ENCODE data around the gene CIB2.

Gene CIB2

DNA sequence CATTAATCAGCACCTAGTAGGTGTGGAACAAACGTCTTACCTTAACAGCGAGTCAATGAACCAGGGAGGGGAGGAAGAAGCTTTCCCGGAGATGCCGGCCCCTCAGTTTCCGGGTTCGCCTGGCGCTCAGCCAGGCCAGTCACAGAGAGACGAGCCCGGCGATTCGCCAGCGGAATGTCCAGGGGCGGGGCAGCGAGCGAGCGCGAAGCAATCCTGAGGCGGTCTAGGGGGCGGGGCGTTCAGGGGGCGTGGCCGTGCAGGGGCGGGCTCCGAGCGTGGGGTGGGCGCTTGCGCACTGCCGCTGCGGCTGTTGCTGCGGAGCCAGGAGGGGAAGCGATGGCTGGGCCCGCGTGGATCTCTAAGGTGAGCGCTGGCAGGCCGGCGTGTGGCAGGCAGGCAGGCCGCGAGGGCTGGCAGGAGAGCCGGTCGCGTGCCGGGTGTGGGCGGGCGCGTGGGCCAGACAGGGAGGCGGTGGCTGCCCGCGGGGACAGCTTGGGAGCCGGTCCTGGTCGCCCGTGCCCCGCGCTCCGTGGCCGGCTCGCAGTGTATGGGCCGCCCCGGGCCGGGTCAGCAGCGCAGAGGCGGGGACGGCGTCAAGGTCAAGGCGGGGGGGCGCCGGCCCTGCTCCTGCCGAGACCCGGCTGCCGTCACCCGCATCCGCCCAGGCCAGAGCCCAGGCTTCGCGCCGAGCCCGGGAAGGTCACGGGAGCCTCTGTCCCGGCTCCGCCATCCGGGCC is 18.0 kb upstream of the CIB2 start, which contains the start of gene IDH3A:
Gene IDH3A (plus strand): TSS at position 295 of the 737 bp plus-strand sequence. CDS start 42 bp downstream, at position 337.
- peak; percentile 99 for DNase-seq

DNA sequence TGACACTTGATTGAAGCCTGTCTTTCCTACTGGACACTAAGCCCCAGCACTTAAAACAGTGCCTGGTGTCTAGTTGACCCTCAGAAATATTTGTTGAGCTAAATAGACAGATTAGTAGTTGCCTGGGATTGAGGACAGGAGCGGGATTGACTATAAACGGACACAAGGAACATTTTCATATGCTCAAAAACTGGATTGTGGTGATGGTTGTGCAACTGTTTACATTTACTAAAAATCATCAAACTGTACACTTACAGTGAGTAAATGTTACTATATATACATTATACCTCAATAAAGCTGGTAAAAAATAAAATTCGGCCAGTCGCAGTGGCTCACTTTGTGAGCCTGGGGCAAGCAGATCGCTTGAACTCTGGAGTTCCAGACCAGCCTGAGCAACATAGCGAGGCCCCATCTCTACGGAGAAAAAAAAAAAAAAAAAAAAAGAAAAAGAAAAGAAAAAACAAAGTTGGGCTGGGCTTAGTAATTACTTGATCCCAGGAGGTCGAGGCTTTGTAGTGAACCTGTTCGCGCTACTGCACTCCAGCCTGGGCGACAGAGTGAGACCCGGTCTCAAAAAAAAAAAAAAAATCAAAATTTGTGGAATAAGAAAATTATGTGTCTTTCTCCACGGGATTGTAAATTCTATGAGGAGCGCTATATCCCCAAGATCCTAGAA is 17.3 kb upstream of the CIB2 start:
- DNase-seq: no peak

DNA sequence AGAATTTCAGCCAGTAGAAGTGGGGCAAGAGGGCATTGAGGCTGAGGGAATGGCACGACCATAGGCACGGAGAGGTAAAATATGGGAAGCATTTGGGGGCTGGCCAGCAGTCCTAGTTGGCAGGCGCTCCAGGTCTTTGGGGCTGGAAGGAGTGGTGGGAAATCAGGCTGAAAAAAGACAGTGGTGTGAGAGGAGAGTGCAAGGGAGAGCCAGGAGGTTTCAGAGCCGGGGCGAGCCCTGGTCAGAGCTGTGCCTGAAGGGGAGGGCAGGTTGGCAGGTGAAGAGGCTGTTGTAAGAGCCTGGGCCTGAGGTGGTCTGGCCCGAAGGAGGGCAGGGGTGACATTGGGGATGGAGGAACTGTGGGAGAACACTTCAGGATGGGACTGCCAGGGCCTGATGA is 16.3 kb upstream of the CIB2 start:
- DNase-seq: no peak

DNA sequence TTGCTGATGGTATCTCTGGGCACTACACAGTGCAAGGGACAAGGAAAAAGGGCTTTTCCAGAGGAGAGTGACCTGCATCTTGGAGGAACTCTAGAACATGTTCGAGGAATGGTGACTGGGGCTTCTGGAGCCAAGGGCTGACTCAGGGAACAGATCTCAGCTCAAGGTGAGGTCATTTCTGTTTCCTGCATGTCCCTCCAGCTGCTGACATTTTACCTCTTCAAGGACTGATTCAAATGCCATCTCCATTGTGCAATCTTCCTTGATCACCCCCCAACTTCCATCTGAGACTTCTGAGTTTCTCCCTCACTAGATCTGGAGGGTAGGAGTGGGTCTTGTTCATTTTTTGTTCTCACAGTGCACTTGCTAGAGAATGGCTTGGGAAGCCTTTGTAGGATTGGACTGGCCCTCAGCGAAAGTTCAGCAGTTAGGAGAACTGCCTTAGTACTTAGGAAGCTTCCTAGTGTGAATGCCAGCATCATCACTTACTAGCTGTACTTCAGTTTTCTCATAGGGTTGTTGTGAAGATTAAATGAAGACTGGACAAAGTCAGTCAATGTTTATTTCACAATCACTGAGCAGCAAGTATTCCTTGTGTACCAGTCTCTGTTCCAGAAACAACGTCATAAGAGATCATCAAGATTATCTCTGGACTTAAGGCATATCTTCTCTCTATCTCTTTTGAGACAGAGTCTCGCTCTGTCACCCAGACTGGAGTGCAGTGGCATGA is 15.3 kb upstream of the CIB2 start:
- DNase-seq: no peak

DNA sequence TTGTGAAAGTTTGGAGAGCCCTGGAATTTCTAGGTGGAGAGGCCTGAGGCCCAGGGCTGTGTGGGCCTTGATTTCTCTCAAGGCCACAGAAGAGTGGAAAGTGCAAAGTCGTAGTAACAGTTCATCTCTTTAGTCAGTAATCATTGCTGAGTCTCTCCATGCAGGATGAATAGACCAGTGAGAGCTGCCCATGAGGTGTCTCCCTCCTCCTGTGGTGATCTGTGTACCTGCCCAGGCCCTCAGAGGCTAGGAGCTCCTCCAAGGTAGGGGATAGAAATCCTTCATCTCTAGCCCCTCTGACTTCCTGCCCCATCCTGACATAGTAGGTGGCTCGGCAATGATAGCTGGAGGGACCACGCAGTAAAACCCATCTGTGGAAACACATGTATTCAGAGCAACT is 11.1 kb upstream of the CIB2 start:
- no peak for DNase-seq

DNA sequence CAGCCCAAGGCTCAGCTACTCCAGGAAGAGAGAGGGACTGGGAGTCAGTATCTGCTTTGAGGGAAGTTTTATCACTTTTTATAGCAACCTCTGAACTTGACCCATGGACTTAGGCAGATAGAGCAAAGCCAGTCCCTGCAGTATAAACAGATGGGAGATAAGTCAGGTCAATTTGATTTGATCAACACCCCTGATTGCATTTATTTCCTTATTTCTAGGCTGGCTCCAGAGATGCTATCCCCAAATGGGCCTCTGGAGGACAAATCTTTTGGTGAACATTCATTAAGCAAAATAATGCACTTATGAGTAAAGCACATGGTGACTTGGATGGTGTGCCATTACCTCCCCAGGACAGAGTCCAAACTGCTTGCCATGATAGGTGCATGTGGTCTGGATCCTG is 9.0 kb upstream of the CIB2 start:
- no peak for DNase-seq

DNA sequence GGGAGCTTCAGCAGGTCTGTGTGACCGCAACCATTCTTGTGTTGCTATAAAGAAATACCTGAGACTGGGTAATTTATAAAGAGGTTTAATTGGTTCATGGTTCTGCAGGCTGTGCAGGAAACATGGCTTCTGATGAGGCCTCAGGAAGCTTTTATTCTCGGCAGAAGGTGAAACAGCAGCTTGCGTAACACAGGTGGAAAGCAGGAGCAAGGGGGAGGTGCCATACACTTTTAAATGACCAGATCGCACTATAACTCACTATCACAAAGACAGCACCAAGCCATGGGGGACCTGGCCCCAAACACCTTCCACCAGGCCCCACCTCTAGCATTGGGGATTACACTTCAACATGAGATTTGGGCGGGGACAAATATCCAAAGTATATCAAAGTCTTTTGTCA is 8.3 kb upstream of the CIB2 start:
- DNase-seq: no peak

DNA sequence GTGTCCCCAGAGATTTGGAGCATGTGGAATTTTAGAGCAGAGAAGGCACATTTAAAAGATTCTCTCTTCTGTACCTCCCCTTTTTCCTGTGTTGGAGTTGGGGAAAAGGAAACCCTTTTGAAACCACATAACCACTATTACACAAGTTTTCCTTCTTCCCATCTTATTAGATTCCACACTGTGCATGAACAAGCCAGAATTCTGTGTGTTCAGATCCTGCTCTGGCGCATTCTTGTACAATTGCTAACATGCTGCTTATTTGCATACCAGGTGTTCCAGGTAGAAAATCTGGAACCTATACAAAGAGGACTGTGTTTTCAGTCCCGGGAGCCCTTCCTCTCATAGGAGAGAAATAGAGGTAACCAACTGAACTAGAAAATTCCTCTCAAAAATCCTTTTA is 2.6 kb upstream of the CIB2 start:
- DNase-seq: no peak

DNA sequence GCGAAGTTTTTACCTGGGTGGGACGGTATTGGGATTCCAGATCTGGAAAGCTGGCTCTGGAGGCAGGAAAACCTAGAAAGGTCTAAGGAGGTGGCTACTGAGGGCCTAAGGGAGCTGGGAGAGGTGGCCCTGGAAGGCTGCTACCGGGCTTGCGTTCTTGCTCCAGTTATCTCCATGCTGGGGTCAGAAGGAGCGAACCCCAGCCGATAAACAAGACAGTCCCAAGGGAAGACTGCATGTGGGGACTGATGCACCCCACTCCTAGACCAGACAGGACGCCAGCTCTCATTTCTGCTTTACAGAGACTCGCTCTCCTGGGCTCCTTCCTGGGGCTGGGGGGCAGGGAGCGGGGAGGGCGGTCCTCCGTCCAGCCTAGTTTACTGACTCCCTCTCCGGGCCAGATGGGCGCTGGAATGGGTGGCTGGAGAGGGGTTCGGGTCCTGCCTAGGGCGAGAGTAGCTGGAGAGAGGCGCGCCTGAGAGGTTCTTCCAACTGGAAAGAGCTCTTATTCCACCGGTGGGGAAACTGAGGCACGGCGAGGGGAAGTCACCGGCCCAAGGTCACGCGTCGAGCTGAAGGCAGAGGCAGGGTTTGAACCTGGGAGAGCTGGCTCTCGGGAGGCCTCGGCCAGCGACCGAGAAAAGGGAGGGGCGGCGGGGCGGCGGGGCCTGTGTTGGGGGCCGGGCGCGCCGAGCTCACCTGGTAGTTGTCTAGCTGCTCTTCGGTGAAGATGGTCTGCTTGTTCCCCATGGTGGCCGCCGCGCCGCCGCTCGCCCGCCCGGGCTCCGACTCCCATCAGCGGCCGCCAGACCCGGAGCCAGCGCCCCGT is 565 bp downstream of the CIB2 start:
- DNase-seq: no peak

DNA sequence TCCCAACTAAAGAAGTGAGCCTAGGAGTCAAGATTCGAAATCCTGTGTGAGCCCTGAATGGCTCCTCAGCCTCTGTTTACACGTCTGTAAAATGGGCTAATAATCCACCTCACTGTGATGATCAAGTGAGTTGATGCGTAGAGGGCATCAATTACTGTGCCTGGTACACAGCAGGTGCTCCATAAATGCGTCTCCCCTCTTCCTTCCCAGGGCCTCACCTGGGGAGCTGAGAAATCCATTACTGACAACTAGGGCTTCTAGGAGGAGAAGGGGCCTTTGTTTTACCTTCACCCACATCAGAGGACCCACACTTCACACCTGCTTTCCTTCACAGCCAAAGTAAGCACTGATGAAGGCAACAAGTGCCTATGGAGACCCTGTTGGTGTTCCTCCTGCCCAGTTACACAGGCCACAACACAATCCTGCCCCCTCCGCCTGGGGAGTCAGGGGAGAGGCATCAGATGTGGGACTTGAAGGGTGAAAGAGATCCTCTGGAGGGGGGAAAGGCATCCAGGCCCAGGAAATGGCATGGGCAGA is 1.4 kb downstream of the CIB2 start:
- no peak for DNase-seq

DNA sequence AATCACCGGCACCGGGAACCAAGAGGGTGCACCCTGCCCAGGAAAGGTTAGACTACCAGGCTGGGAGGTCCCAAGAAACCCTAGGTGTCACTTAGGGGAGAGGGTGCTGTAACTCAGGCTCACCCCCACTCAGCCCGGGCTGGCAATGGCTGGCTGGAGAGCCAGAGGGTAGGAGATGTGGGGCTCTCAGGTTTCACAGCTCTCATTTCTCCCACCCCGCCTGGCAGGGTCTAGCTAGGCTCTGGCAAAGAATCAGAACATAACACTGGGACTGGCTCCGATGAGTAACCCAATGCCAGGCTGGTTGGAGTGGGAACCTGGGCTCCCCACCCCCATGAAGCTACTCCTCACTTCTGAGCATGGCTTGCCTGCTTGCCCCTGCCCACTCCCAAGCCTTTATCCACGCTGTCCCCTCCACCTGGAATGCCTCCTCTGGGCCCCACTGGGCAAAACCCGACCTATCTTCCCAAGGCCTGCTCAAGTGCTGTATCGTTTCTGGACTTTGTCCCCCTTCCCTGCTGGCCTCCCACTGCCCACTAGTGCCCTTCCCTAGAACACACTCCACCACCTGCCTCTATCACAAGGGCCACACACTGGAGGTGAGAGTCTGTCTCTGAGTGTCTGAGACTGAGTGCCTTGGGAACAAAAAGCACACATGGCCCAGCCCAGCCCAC is 2.0 kb downstream of the CIB2 start:
- DNase-seq: no peak

DNA sequence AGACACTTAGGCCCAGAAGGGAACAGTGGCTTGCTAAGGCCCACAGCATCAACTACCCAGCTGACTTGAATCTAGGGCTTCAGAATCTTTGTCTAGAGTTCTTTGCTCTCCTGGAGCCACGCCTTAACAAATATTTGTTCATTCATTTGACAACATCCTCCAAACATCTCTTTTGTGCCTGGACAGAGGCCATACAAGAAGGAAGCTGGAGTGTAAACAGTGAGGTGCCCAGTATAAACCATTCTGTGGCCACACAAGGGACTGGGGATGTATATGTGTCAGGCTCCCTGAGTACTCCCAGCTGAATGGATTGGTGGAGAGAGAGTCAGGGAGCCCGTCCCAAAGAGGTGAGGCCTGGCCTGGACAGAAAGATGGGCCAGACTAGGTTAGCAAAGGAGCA is 3.4 kb downstream of the CIB2 start:
- no peak for DNase-seq

DNA sequence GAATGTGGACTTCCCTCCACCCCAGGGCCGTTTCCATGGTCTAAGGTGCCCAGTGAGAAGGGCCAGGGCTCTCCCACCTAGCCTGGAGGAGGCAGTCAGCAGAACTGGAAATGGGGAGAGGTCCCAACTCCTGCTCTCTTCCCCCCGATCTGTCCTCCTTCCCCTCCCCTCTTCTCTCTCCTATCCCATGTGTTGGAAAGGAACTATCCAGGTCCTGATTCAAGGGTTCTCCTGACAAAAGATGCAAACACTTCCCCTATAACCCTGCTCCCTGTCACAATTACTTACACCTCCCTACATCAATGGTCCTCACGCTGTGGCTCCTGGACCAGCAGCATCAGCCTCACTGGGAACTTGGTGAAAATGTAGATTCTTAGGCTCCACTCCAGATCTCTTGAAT is 6.0 kb downstream of the CIB2 start:
- no peak for DNase-seq

DNA sequence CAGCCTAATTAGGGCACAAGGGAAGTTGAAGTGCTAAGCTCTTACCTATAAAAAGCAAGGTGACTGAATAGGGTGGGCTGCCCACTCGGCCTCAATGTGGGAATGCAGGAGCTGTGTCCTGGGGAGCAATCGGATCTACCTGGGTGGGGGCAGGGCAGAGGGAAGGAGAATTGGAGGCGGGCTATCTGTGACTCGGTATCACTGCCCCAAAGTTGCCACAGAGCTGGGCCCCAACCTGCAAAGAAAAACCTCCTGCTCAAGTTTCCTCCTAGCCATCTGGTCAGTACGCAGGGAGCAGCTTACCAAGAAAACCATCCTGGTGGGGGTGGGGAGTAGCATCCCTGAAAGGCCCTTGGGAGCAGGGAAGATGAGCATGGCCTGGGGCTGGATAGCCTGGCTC is 10.7 kb downstream of the CIB2 start:
- no peak for DNase-seq

DNA sequence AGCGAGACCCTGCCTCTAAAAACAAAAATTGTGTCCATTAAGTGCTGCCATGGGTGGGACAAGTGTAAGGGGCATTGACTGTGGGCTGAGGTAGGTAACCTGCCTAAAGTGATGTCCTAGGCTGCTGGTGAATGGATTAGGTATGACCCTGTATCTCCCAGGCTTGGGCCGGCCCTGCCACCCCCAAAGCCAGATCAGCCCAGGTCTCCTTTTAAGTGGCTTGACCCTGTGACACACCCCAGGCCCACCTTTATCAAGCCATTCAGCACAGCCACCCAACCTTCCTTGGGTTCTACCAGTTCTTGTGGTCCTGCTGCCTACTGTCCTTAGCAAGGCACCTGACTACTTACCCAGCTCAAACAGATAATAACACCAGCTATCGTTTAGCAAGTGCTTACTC is 18.7 kb downstream of the CIB2 start:
- no peak for DNase-seq

DNA sequence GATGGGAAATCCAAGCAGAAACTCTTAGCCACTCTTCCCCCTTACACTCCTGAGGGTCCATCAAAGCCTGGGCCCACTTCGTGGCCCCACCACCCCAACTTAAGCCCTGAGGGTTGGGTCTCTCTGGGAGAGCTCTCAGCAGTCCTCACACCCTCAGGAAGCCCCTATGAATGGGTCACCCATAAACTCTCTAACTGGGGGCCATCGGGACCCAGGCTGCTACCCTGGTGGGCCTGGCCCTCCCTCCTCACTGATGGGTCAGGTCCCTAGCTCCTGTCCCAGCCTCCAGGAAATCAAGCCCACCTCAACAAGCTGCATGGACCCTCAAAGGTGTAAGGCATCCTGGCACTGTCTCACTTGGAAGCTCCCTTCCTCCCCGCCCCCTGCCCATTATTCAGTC is 19.5 kb downstream of the CIB2 start:
- no peak for DNase-seq

DNA sequence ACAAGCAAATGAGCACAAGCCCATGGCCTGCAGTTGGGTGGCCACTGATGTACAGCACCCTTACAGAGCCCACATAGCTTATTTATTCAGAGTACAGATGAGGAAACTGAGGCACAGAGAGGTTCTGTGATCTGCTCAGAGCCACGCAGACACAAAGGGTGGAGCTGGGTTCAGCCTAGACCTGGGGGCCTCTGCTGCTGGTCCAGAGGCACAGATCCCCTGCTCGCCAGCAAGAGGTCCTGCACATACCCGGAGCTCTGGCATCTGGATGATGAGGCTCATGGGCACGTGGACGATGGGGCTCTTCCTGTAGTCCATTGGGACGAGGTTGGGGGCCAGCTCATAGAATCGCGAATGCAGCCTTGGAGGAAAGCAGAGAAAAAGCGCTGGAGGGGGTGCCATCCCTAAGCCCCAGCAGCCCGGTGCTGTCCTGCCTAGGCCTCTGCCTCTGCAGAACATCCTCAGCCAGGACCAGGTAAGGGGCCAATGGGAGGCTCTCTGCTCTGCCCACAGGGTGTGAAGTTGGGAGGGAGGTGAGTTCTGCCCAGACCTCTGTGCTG is 20.2 kb downstream of the CIB2 start:
- no peak for DNase-seq

DNA sequence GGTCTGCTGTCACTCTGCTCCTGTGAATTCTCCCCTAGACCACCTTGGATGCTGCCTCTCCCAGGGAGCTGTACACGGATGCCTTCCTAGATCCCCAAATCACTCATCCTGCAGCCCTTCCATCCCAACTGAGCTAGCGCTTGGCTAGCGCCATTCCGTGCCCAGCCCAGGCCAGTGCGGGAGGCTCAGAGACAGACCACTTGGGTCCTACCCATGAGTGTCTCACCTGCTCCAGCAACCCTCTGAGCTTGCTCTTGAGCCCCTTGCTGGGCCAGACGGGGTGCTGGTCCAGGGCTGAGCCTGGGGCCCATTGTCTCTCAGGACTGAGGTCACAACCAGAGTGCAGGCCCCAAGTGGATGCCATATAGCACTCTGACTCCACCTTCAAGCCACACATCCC is 21.1 kb downstream of the CIB2 start:
- DNase-seq: no peak

DNA sequence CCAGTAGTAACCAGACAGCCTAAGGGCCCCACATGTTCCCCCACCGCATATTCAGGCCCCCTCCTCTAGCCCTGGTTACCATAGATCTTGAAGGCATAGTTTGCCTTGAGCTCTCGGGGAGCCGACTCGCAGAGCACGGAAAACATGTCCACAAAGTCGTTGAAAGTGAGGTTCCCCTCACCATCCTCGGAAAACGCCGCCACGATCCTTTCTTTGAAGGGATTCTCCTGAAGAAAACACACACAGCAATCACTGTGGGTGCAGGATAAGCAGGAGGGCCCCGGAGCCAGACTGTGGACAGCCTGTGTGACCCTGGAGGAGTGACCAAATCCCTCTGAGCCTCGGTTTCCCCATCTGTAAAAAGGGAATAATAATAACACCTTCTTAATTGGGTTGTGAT is 22.1 kb downstream of the CIB2 start:
- DNase-seq: no peak

DNA sequence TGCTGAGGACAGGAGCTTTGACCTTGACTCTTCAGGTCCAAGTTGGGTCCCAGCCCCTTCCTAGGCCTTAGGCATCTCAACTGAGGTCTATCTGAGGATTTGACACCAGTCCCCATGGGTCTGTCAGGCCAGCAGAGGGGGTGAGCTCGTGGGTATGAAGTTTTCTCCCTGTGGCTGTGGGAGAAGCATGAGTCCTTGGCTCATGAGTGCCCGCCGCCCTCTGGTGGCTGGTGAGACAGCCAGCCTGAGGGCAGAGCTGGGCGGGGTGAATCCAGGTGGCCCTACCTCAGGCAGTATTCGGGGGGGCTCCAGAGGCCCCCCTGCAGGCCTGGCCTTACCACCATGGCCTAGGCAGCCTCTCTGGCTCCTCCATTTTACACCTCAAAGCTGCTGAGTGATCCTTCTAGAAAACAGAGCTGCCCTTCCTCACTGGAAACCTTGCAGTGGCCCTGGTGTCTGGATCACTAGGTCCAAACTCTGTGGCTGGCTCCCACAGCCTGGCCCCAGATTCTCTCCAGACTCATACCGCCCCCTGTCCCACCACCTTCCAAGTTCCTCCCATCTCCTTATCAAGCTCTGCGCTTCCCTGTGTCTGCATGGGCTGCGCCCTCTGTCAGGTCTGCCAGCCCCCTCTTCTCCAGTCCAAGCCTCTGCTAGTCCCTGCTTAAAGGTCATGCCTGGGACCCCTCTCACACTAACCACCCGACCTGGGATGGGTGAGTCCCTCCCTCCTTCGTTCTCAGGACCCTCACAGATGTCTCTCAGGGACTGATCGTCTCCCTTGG is 22.8 kb downstream of the CIB2 start:
- peak; percentile 85 for DNase-seq

DNA sequence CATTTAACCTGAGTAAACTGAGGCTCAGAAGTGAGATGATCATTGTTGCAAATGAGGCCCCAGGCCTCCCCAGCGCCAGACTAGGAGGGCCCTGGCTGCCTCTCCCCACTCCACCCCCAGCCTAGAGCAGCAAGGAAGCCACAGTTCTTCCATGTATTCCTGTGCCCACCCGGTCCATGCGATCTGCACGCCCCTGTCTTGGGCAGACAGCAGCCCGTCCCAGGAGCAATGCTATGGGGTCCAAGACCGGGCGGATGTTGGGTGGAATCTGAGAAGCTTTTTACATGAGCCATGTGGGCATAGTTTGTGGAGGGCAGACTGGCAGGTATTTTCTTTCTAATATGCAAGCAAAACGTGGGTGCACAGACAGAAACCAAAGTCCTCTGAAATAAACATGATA is 23.8 kb downstream of the CIB2 start:
- no peak for DNase-seq
